Heart left ventricle (tissue), 13 donors: ENCODE measurements around the gene PRR14L.

Source experiments
- CTCF ChIP-seq, 12 donors: fragments of 200-600 bp; sonication (generic) in 4 of 12; IDR thresholded peaks; one replicate each; pipeline versions ENCODE4 v1.5.0 to v1.8.0; 2018 to 2022; ENCODE audit warnings: antibody characterized with exemption in 12 of 12, mild to moderate bottlenecking in 5 of 12
- POLR2A ChIP-seq, 2 donors: fragments of 450-650 bp; IDR thresholded peaks; one replicate each; pipeline ENCODE4 v1.6.1; 2017; ENCODE audit warnings: antibody characterized with exemption in 2 of 2, mild to moderate bottlenecking in 2 of 2, moderate library complexity in 2 of 2
- donor health status: ischemic (EF 13 %, LVEDD 7.1; RV severe dilation, severe dysfunction).
- donor health status: DM: no; HTN: yes; CAD: no.
- donor health status: DM: no; HTN: no; CAD: no.
- donor health status: ischemic (EF 25% LVEDD 6.9; RV normal size, moderate dysfunction).
- donor health status: ischemic (EF 25% LVEDD 5.7; RV mildly dilated, moderate dysfunction).
- donor health status: ischemic (EF 35%, LVEDD 5.7; RV mildly dilated, moderate dysfunction).
- donor health status: nonischemic (EF 11% LVEDD 7.7; RV severe dilation, severe dysfunction).
- donor health status: DM: yes; HTN: yes; CAD: no.
- donor health status: PGD.
- donor health status: ischemic (EF 29% LVEDD 5.4; RV normal size, mild dysfunction).
- donor health status: nonischemic (EF 23%, LVEDD 6.1; RV moderate dilation, normal function).

DNA sequence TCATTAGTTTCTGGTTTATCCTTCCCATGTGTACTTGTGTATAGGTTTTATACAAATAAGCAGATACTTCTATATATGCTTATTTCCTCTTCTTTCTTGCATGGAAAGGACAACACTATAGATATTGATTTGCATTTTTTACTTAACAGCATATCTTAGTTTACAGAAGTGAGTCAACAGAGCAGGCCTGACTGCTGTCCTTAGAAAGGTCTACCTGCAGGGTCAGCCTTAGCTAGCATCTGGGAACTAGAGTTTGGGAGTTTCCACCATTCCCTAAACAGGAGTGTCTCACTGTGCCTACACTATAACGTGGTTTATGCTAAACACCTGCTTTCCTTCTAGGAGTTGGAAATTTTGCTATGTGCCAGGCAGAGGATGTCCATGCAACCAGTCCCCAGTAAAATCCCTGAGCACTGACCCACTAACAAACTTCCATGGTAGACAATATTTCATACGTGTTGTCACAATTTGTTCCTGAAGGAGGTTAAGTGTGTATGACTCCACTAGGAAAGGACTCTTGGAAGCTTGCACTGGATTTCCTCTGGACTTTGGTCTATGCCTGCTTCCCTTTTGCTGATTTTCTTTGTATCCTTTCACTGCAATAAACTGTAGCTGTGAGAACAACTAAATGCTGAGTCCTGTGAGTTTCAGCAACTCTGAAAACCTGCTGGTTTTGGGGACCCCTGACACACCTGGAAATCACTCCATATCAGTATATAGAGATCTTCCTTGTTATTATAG, 17.7 kb downstream of the PRR14L start:
- TF ChIP-seq POLR2A (IDR thresholded peaks at IDR 0.05) (no peak), CTCF (IDR thresholded peaks at IDR 0.05) (no peak)
